Heart left ventricle (tissue), 16 donors: ENCODE results near the gene MPO. TPM values are rescaled to one million over a fixed set of nuclear protein-coding genes. Genes with fewer than 3 reads are reported as not detected.

Experiments
- ATAC-seq, 4 donors: fragments of 200-7000 bp; cut with Tn5 transposase; one replicate each; pipeline ENCODE4 v1.9.1; 2020 to 2022; ENCODE audit warnings: moderate library complexity in 4 of 4, mild to moderate bottlenecking in 3 of 4, moderate number of reproducible peaks in 1 of 4
- DNase-seq, 5 donors: peaks; one replicate each; pipeline ENCODE4 v3.0.0-alpha.2; 2020
- H3K27ac ChIP-seq, 12 donors: fragments of 200-600 bp; sonication (generic) in 4 of 12; one replicate each; pipeline versions ENCODE4 v1.5.0 to v1.8.0; 2016 to 2022; ENCODE audit warnings: mild to moderate bottlenecking in 2 of 12
- H3K27me3 ChIP-seq, 9 donors: fragments of 200-600 bp; sonication (generic) in 2 of 9; one replicate each; pipeline versions ENCODE4 v1.5.1 to v1.8.0; 2016 to 2022; ENCODE audit warnings: mild to moderate bottlenecking in 3 of 9
- H3K36me3 ChIP-seq, 9 donors: fragments of 200-600 bp; sonication (generic) in 2 of 9; one replicate each; pipeline versions ENCODE4 v1.5.0 to v1.8.0; 2018 to 2022; ENCODE audit warnings: mild to moderate bottlenecking in 2 of 9
- H3K4me1 ChIP-seq, 12 donors: fragments of 200-600 bp; sonication (generic) in 4 of 12; one replicate each; pipeline versions ENCODE4 v1.5.0 to v1.8.0; 2016 to 2022; ENCODE audit warnings: mild to moderate bottlenecking in 3 of 12
- H3K4me3 ChIP-seq, 12 donors: fragments of 200-600 bp; sonication (generic) in 4 of 12; one replicate each; pipeline versions ENCODE4 v1.5.0 to v1.8.0; 2017 to 2022; ENCODE audit warnings: mild to moderate bottlenecking in 9 of 12, moderate library complexity in 4 of 12
- H3K9me3 ChIP-seq, 12 donors: fragments of 200-600 bp; sonication (generic) in 4 of 12; one replicate each; pipeline versions ENCODE4 v1.5.0 to v1.8.0; 2016 to 2022; ENCODE audit warnings: mild to moderate bottlenecking in 1 of 12
- POLR2A ChIP-seq, 2 donors: fragments of 450-650 bp; IDR thresholded peaks; one replicate each; pipeline ENCODE4 v1.6.1; 2017; ENCODE audit warnings: antibody characterized with exemption in 2 of 2, mild to moderate bottlenecking in 2 of 2, moderate library complexity in 2 of 2
- WGBS, 4 donors: extraction: QIAGEN DNeasy Blood & Tissue Kit in 2 of 4; methylation state at CpG; one replicate each; pipeline versions ENCODE4 v1.1.5 to v1.1.7; 2013 to 2018; 5-methylcytosine and 5-hydroxymethylcytosine counted together
- intact Hi-C, 10 donors: fragments of 100-400 bp; cut with DNase I; formaldehyde crosslinking; loops; one replicate each; pipeline versions ENCODE4 v1.11.1 to v1.14.2; 2022
- polyA plus RNA-seq, 2 donors: library from polyadenylated mRNA; stranded (reverse); fragments of 200-250 nt; gene quantifications; one replicate each; pipeline ENCODE4 v1.2.3, GENCODE V29; 2013
- total RNA-seq, 9 donors: library from RNA; depleted of rRNA in 2 of 9; stranded (reverse); fragments of >200 nt in 2 of 9; fragmentation: NEBNext Ultra II Directional in 3 of 9; extraction: Animal tissue kit (Norgen Biotek cat#: 25700) in 3 of 9; gene quantifications; one replicate each; pipeline versions ENCODE4 v1.1.0 to v1.2.4, GENCODE V29; 2016 to 2023
- TF ChIP-seq, protein P1 (sequence below), 12 donors: fragments of 200-600 bp; sonication (generic) in 4 of 12; IDR thresholded peaks; one replicate each; pipeline versions ENCODE4 v1.5.0 to v1.8.0; 2018 to 2022; ENCODE audit warnings: antibody characterized with exemption in 12 of 12, mild to moderate bottlenecking in 5 of 12
- donor health status: ischemic (EF 13 %, LVEDD 7.1; RV severe dilation, severe dysfunction).
- donor health status: healthy with polysubstance abuse.
- donor health status: DM: no; HTN: yes; CAD: no.
- donor health status: DM: no; HTN: no; CAD: no.
- donor health status: ischemic (EF 25% LVEDD 6.9; RV normal size, moderate dysfunction).
- donor health status: ischemic (EF 25% LVEDD 5.7; RV mildly dilated, moderate dysfunction).
- donor health status: healthy.
- donor health status: DM: yes; HTN: yes; CAD: no.
- donor health status: ischemic (EF 35%, LVEDD 5.7; RV mildly dilated, moderate dysfunction).
- donor health status: nonischemic (EF 11% LVEDD 7.7; RV severe dilation, severe dysfunction).
- donor health status: DM: yes; HTN: yes; CAD: no.
- donor health status: PGD.
- donor health status: ischemic (EF 29% LVEDD 5.4; RV normal size, mild dysfunction).
- donor health status: nonischemic (EF 23%, LVEDD 6.1; RV moderate dilation, normal function).

Gene MPO
- total and polyA plus RNA-seq, 11 donors, result 0.11 to 2.8 (median 0.31) TPM; not detected in 4

DNA sequence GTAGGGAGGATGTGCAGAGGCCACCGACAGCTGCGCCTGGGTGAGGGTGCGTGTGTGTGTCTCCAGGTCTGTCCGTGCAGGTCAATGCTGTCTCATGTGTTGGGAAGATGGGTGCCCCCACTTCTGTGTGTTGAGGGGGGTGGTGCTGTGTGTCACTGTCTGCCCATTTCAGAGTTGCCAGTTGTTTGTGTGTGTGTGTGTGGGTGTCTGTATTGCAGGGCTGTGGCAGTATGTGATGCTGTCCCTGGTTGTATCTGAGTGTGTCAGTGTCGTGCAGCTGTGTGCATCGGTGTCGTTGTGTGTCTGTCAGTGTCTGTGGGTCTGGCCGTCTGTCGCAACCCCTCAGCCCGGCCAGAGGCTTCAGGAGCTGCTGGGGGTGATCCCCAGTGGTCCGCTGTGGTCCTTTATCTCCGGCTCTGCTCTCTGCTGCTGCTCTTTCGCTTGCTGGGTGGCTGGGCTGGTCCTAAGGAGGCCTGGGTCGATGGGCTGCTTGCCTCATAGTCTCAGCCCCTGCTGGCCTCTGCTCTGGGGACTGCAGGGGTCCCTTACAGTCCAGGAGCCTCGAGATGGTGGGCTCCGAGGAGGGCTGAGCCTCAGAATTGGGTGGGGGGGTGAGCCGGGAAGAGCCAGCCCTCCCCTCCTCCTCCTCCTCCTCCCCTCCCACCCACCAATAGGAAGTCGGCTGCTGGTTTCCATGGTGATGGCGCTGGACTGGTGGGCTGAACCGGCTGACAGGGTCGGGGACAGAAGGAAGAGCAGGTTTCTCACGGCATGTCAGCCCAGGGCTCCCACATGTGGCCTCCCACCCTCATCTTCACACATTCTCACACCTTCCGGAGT, 47.7 kb upstream of the MPO start, which contains the start of gene TSPOAP1:
TSS of gene TSPOAP1 (minus strand) at position 601 of the 840 bp plus-strand sequence. CDS start 875 bp downstream, outside the sequence.
- H3K4me3 ChIP-seq, result peak within 1 kb of the TSS in 2 of 12 donors; percentile 58 to 79
- peaks cover 0 to 30% (median 0%) of the 10 kb centered on the region in 12 donors for H3K4me1 ChIP-seq
- H3K27ac ChIP-seq, result peak within 1 kb of the TSS in 1 of 12 donors; percentile 100
- H3K9me3 ChIP-seq, result no peaks in the 10 kb centered on the region
- no peak for TF ChIP-seq POLR2A (IDR thresholded peaks at IDR 0.05)
- TF ChIP-seq, protein P1, sequence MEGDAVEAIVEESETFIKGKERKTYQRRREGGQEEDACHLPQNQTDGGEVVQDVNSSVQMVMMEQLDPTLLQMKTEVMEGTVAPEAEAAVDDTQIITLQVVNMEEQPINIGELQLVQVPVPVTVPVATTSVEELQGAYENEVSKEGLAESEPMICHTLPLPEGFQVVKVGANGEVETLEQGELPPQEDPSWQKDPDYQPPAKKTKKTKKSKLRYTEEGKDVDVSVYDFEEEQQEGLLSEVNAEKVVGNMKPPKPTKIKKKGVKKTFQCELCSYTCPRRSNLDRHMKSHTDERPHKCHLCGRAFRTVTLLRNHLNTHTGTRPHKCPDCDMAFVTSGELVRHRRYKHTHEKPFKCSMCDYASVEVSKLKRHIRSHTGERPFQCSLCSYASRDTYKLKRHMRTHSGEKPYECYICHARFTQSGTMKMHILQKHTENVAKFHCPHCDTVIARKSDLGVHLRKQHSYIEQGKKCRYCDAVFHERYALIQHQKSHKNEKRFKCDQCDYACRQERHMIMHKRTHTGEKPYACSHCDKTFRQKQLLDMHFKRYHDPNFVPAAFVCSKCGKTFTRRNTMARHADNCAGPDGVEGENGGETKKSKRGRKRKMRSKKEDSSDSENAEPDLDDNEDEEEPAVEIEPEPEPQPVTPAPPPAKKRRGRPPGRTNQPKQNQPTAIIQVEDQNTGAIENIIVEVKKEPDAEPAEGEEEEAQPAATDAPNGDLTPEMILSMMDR (IDR thresholded peaks at IDR 0.05), result no peak
- ATAC-seq, result no peak
- peak in 2 of 5 donors; percentile 17 to 67 for DNase-seq
- peaks cover 0 to 15% (median 0%) of the 10 kb centered on the region in 9 donors for H3K36me3 ChIP-seq
- intact Hi-C loops, result loop anchor here in 3 of 10 donors (10.0 kb wide), 1 partner anchor 86 kb away; the partner anchor contains the start of gene RNF43 (in 3 of the 3)
- H3K27me3 ChIP-seq, result peaks cover 0 to 54% (median 14%) of the 10 kb centered on the region in 9 donors
- WGBS, 4 donors, result 8 to 27% (median 22%) methylated on average over 14 to 23 of the region's 23 CpGs

DNA sequence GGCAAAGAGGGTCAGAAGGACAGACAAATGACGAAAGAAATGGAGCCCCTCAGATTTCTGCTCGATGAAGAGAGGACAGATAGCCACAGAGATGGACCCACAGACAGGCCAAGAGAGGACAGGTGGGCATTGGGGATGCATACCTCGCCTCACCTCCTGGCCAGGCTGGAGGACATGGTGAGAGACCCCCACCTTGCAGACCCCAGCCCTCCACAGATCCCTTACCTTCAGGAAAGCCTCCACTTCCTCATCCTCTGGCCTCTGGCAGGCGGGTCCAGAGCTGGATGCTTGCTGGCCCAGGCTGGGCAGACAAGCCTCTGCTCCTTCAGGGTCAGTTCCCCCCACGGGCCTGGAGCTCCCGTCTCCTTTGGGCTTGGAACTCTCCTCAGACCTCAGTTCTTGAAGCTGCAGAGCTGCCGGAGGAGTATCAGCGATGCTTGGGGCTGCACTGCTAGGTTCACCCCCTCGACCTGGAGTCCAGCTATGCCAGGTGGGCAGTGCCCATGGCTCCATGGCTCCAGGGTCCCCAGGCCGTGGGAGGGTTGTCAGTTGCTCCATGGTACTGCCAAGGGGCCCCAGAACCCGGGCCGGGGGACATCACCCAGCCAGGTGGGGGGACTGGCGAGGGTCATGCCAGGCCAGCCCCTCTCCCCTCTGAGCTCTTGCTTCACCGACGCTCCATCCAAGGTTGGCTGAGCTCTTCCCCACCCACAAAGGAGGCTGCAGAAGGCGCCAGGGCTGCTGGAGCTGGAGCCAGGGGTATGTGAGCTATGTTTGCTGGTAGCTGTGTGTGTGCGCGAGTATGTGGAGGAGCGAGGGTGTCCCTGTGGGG, 46.8 kb upstream of the MPO start:
- Histone ChIP-seq H3K9me3 (no peaks in the 10 kb centered on the region), H3K4me3 (no peak overlapping the region), H3K27ac (peak overlapping the region in 1 of 12 donors; percentile 37), H3K27me3 (peaks cover 0 to 49% (median 14%) of the 10 kb centered on the region in 9 donors), H3K4me1 (peaks cover 0 to 26% (median 0%) of the 10 kb centered on the region in 12 donors), H3K36me3 (peaks cover 0 to 15% (median 0%) of the 10 kb centered on the region in 9 donors)
- TF ChIP-seq, protein P1 (IDR thresholded peaks at IDR 0.05), result no peak
- TF ChIP-seq POLR2A (IDR thresholded peaks at IDR 0.05), result no peak
- ATAC-seq (no peak), DNase-seq (peak in 2 of 5 donors; percentile 15 to 63)
- intact Hi-C loops, result loop anchor here in 3 of 10 donors (10.0 kb wide), 1 partner anchor 87 kb away; the partner anchor contains the start of gene RNF43 (in 3 of the 3)
- WGBS, 4 donors, result 63 to 67% (median 64%) methylated on average over 6 to 19 of the region's 19 CpGs

- H3K36me3 ChIP-seq, result peaks cover 0 to 15% (median 0%) of the 10 kb centered on the region in 9 donors
- intact Hi-C loops, result loop anchor here in 3 of 10 donors (10.0 kb wide), 1 partner anchor 88 kb away; the partner anchor contains the start of gene RNF43 (in 3 of the 3)
- DNase-seq (peak in 2 of 5 donors; percentile 15 to 32), ATAC-seq (no peak)
- peaks cover 0 to 45% (median 12%) of the 10 kb centered on the region in 9 donors for H3K27me3 ChIP-seq
- peaks cover 0 to 26% (median 0%) of the 10 kb centered on the region in 12 donors for H3K4me1 ChIP-seq
- WGBS, 4 donors, result 70 to 83% (median 73%) methylated on average over 8 to 9 of the region's 9 CpGs
- no peaks in the 10 kb centered on the region for H3K9me3 ChIP-seq
- TF ChIP-seq, protein P1 (IDR thresholded peaks at IDR 0.05), result no peak
- TF ChIP-seq POLR2A (IDR thresholded peaks at IDR 0.05), result no peak
- H3K27ac ChIP-seq, result no peak overlapping the region
- H3K4me3 ChIP-seq, result no peak overlapping the region
Measured at GRCh38 chr17:58326609-58327362, 46.1 kb upstream of the MPO start.
